HG03103 (cell line): ENCODE data around the gene GBP2.

ENCODE experiments used
- ATAC-seq: cut with Tn5 transposase; IDR thresholded peaks from one replicate; pipeline ENCODE4 v1.9.1; 2021; ENCODE audit warnings: low read depth; ENCODE audit not compliant: unreplicated experiment

GBP2 gene

GRCh38 chr1:89069951-89070350, 56.0 kb downstream of the GBP2 start:
- ATAC-seq = no peak

GRCh38 chr1:89068291-89068690, 57.6 kb downstream of the GBP2 start:
- no peak for ATAC-seq

GRCh38 chr1:89065079-89065868, 60.6 kb downstream of the GBP2 start, which contains the start of gene GBP1:
TSS of gene GBP1 (minus strand) at chr1:89065208. CDS start at chr1:89063234, 1,974 bp downstream.
- peak; percentile 48 for ATAC-seq

GRCh38 chr1:89064632-89065031, 61.3 kb downstream of the GBP2 start:
- peak; percentile 38 for ATAC-seq

- no peak for ATAC-seq
These were observed 62.8 kb downstream of the GBP2 start for GRCh38 chr1:89063094-89063493.

- ATAC-seq = no peak
These were observed 65.8 kb downstream of the GBP2 start for GRCh38 chr1:89060091-89060490.
